ENCODE data around the gene POSTN. TPM values are rescaled to one million over a fixed set of nuclear protein-coding genes. Genes with fewer than 3 reads are reported as not detected.

POSTN gene, protein sequence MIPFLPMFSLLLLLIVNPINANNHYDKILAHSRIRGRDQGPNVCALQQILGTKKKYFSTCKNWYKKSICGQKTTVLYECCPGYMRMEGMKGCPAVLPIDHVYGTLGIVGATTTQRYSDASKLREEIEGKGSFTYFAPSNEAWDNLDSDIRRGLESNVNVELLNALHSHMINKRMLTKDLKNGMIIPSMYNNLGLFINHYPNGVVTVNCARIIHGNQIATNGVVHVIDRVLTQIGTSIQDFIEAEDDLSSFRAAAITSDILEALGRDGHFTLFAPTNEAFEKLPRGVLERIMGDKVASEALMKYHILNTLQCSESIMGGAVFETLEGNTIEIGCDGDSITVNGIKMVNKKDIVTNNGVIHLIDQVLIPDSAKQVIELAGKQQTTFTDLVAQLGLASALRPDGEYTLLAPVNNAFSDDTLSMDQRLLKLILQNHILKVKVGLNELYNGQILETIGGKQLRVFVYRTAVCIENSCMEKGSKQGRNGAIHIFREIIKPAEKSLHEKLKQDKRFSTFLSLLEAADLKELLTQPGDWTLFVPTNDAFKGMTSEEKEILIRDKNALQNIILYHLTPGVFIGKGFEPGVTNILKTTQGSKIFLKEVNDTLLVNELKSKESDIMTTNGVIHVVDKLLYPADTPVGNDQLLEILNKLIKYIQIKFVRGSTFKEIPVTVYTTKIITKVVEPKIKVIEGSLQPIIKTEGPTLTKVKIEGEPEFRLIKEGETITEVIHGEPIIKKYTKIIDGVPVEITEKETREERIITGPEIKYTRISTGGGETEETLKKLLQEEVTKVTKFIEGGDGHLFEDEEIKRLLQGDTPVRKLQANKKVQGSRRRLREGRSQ
- total RNA-seq, result 186 and 191 TPM in 2 replicates

DNA sequence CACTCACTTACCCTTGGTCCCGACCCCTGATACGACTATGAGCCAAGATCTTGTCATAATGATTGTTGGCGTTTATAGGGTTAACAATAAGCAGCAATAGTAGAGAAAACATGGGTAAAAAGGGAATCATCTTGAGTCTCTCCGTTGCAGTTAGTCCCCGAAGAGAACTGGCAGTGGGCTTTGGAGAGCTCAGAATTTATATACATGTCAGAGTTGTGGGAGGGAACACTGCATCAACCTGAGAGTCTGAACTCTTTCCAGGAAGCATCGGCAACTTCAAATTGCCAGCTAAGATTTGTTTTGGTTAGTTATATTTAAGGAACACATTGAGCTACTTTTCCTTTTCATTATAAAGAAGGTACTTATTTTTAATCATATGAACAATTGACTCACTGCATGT, at the start of gene POSTN:
POSTN (minus strand) TSS at position 172 of the 400 bp plus-strand sequence; CDS start at position 130, 42 bp downstream.

